HepG2 (cell line): ENCODE measurements around the gene MFRP. TPM values are rescaled to one million over a fixed set of nuclear protein-coding genes. Genes with fewer than 3 reads are reported as not detected.

Source experiments
- ATAC-seq: fragments of 200-7000 bp; cut with Tn5 transposase; 3 replicates; pipeline ENCODE4 v1.9.1; 2020; ENCODE audit warnings: mild to moderate bottlenecking, moderate library complexity
- BruUV-seq: library from RNA; stranded (reverse); fragments of 400-500 nt; replicated peaks from 2 replicates; lab custom pipeline; 2021; lab: Mats Ljungman, UMichigan
- CTCF ChIA-PET: fragments of 300-600 bp; formaldehyde crosslinking; extraction: SDS; loops from one replicate; lab custom pipeline; 2021; ENCODE audit warnings: low total read pairs, inconsistent platforms, low intra/inter-chr PET ratio; lab: Yijun Ruan, JAX
- POLR2A ChIA-PET: fragments of 350-600 bp; sonication (Branson Sonifier 250); formaldehyde crosslinking; loops from one replicate; lab custom pipeline; 2020; ENCODE audit warnings: antibody characterized with exemption, inconsistent platforms; lab: Yijun Ruan, JAX
- DNase-seq: peaks from one replicate; pipeline ENCODE4 v3.0.0-alpha.2; 2015; ENCODE audit warnings: low spot score
- FAIRE-seq: peaks from 3 replicates; lab custom pipeline; 2011; peaks lifted over from hg19 to GRCh38; lab: Jason Lieb, UNC
- H2AFZ ChIP-seq: one replicate; pipeline ENCODE4 v1.6.1; 2011; ENCODE audit warnings: low read length, inconsistent platforms
- H3K27ac ChIP-seq: fragments of 300-600 bp; 3 replicates; pipeline ENCODE4 v1.8.0; 2011; ENCODE audit warnings: mixed run types, mild to moderate bottlenecking, mixed read lengths, low read length, inconsistent platforms; ENCODE audit not compliant: insufficient read depth; ENCODE audit errors: extremely low read length
- H3K27me3 ChIP-seq, 2 experiments: fragments of 200-600 bp in 1 of 2; 2 replicates in 1 of 2; 3 replicates in 1 of 2; pipeline versions ENCODE4 v1.6.0 to v1.8.0; 2011; ENCODE audit warnings: low read length in 2 of 2, mild to moderate bottlenecking in 2 of 2, moderate library complexity in 2 of 2, inconsistent platforms in 1 of 2; ENCODE audit not compliant: insufficient read depth in 2 of 2, control insufficient read depth in 1 of 2
- H3K36me3 ChIP-seq, 2 experiments: fragments of 200-600 bp in 1 of 2; replicated peaks in 1 of 2; 2 replicates in 1 of 2; 3 replicates in 1 of 2; pipeline versions ENCODE4 v1.5.1 to v1.8.0; 2011; ENCODE audit warnings: low read length in 2 of 2, inconsistent platforms in 1 of 2; ENCODE audit not compliant: insufficient read depth in 2 of 2, control insufficient read depth in 1 of 2
- H3K4me1 ChIP-seq: 2 replicates; pipeline ENCODE4 v1.5.1; 2012; ENCODE audit warnings: low read length, inconsistent platforms; ENCODE audit not compliant: insufficient read depth
- H3K4me2 ChIP-seq: 2 replicates; pipeline ENCODE4 v1.6.0; 2011; ENCODE audit warnings: low read depth, low read length, inconsistent platforms
- H3K4me3 ChIP-seq, 3 experiments: fragments of 200-600 bp in 1 of 3; sonication (generic), shearing (Covaris generic) in 1 of 3; replicated peaks in 1 of 3; 2 replicates each; pipeline ENCODE4 v1.5.1; 2011 to 2016; ENCODE audit warnings: low read length in 3 of 3, inconsistent platforms in 2 of 3, low read depth in 2 of 3, mild to moderate bottlenecking in 2 of 3, control low read depth in 1 of 3, mixed read lengths in 1 of 3; ENCODE audit not compliant: insufficient read depth in 1 of 3
- H3K79me2 ChIP-seq: one replicate; pipeline ENCODE4 v1.6.1; 2011; ENCODE audit warnings: low read length, inconsistent platforms; ENCODE audit not compliant: insufficient read depth
- H3K9ac ChIP-seq: 2 replicates; pipeline ENCODE4 v1.6.0; 2011; ENCODE audit warnings: mild to moderate bottlenecking, low read depth, low read length, inconsistent platforms; ENCODE audit not compliant: insufficient read depth
- H3K9me3 ChIP-seq: 2 replicates; pipeline ENCODE4 v1.5.1; 2012; ENCODE audit warnings: mild to moderate bottlenecking, low read length
- H4K20me1 ChIP-seq: 2 replicates; pipeline ENCODE4 v1.6.0; 2011; ENCODE audit warnings: inconsistent platforms, mild to moderate bottlenecking, low read length, moderate library complexity; ENCODE audit not compliant: insufficient read depth
- CBX1 ChIP-seq: IDR thresholded peaks from one replicate; pipeline ENCODE4 v1.6.1; 2016; ENCODE audit warnings: antibody characterized with exemption, low read depth
- CC2D1A ChIP-seq: sonication (generic); formaldehyde crosslinking; IDR thresholded peaks from 2 replicates; pipeline ENCODE4 v1.8.1; 2023; ENCODE audit warnings: mild to moderate bottlenecking, missing genetic modification reagents
- HDAC6 ChIP-seq: fragments of 200-600 bp; sonication (generic); IDR thresholded peaks from 2 replicates; pipeline ENCODE4 v1.7.0; 2017; ENCODE audit warnings: mild to moderate bottlenecking, antibody characterized with exemption, low read length, low read depth
- MZF1 ChIP-seq: sonication (generic); formaldehyde crosslinking; IDR thresholded peaks from 2 replicates; pipeline ENCODE4 v1.8.1; 2023; ENCODE audit warnings: mild to moderate bottlenecking, missing genetic modification reagents, borderline replicate concordance
- RARA ChIP-seq: IDR thresholded peaks from 2 replicates; pipeline ENCODE4 v1.6.1; 2016; ENCODE audit warnings: missing genetic modification reagents, missing compliant biosample characterization
- SMARCE1 ChIP-seq: fragments of 450-650 bp; IDR thresholded peaks from 2 replicates; pipeline ENCODE4 v1.6.1; 2017; ENCODE audit warnings: borderline replicate concordance
- TCF7 ChIP-seq: sonication (generic); IDR thresholded peaks from 2 replicates; pipeline ENCODE4 v1.6.1; 2016; ENCODE audit warnings: antibody characterized with exemption, low read depth
- ZFP36 ChIP-seq: fragments of 150-350 bp; IDR thresholded peaks from 2 replicates; pipeline ENCODE4 v1.6.1; 2018; ENCODE audit warnings: borderline replicate concordance, low read length, low read depth; ENCODE audit not compliant: partially characterized antibody
- ZFYVE20 ChIP-seq: sonication (generic); formaldehyde crosslinking; IDR thresholded peaks from 2 replicates; pipeline ENCODE4 v1.8.0; 2023; ENCODE audit warnings: low read depth, mild to moderate bottlenecking, moderate library complexity, missing genetic modification reagents, borderline replicate concordance
- ZNF282 ChIP-seq: fragments of 450-650 bp; IDR thresholded peaks from 2 replicates; pipeline ENCODE4 v1.6.1; 2018; ENCODE audit not compliant: partially characterized antibody
- ZSCAN21 ChIP-seq: sonication (generic); formaldehyde crosslinking; IDR thresholded peaks from 2 replicates; pipeline ENCODE4 v1.8.0; 2022; ENCODE audit warnings: mild to moderate bottlenecking, missing genetic modification reagents, moderate library complexity, borderline replicate concordance
- WGBS: methylation state at CpG from one replicate; pipeline ENCODE4 v1.1.6; 2017; ENCODE audit warnings: low lambda C conversion rate; 5-methylcytosine and 5-hydroxymethylcytosine counted together
- in situ Hi-C: cut with HindIII; loops from 2 replicates; pipeline ENCODE4 v1.10.0; 2017; ENCODE audit warnings: low pct_unique_long_range_greater_than_20kb; ENCODE audit not compliant: extremely low pct_ligation_motif_present
- intact Hi-C: fragments of 100-400 bp; cut with micrococcal nuclease; formaldehyde crosslinking; loops from one replicate; pipeline ENCODE4 v1.10.0; 2022; ENCODE audit not compliant: unreplicated experiment
- polyA plus RNA-seq, 8 experiments: library from polyadenylated mRNA; depleted of rRNA in 3 of 8; stranded (reverse) in 7 of 8; unstranded in 1 of 8; fragments of >200 nt; fragmentation: Illumina TruSeq in 4 of 8; extraction: Trizol in 4 of 8; gene quantifications; 2 replicates each; pipeline versions ENCODE4 v1.2.1 to v1.2.3, GENCODE V29; 2011 to 2016; ENCODE audit warnings: low read depth in 4 of 8, missing spikeins in 1 of 8, mixed read lengths in 1 of 8; ENCODE audit not compliant: insufficient read depth in 1 of 8
- total RNA-seq, 5 experiments: library from RNA; depleted of rRNA; stranded (reverse); fragments of >200 nt; fragmentation: Illumina TruSeq; extraction: Trizol; gene quantifications; 2 replicates each; pipeline ENCODE4 v1.2.3, GENCODE V29; 2016; ENCODE audit warnings: low read depth in 1 of 5
- TF ChIP-seq, protein P1 (sequence below): sonication (generic); formaldehyde crosslinking; IDR thresholded peaks from 2 replicates; pipeline ENCODE4 v1.9.0; 2022; ENCODE audit warnings: low read depth, missing genetic modification reagents
- TF ChIP-seq, protein P2 (sequence below): IDR thresholded peaks from 2 replicates; pipeline ENCODE4 v1.6.1; 2016; ENCODE audit warnings: low read depth, borderline replicate concordance

MFRP gene
- total and polyA plus RNA-seq, 2 of the 13 experiments (the other 11 are each of a cell fraction or from before 2014, with no cell fraction given): not detected

DNA sequence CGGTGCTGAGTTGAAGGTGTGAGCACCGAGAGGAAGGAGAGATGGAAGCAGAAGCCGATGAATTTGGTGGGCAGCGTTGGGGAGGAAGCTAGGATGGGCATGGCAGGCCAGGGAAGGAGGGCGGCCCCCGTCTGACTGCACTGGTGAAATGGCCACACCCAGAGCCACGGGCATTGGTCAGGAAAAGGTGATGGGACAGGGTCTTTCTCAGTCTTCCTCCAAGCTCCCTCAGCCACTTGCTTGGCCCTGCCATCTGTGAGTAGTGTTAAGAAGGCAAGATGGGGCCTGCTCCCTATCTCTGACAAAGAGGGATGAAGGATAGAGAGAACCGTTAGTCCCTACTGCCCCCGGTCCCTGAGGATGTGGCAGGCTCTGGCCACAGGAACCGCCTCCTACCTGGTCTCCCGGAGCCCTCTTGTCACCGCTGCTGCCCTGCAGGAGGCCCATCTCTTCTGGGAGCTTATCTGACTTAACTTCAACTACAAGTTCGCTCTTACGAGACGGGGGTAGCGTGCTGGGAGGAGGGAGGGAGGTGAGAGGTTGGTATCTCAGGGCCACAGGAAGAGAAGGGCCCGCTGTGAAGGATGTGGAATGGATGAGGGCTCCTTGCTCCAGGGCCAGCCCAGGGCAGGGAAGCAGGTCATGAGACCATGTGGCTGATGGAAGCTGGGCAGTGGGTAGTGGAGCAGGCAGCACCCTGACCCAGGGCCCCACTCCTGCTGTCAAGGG lies 36.4 kb downstream of the MFRP start:
- POLR2A ChIA-PET: interaction anchor here (0.8 kb wide), 1 partner anchor 24 kb away, joined by 3 read pairs; the partner anchor contains the start of gene RNF26
- H3K79me2 ChIP-seq: no peaks in the 10 kb centered on the region
- in situ Hi-C loops: no loop called here
- intact Hi-C loops: no loop called here
- CTCF ChIA-PET: no interaction called here
- TF ChIP-seq MZF1 (CRISPR knock-in tag) (no peak), TCF7 (no peak), ZSCAN21 (no peak), ZFYVE20 (CRISPR knock-in tag) (no peak), ZFP36 (no peak), CC2D1A (CRISPR knock-in tag) (no peak), HDAC6 (no peak), RARA (CRISPR knock-in tag) (no peak), ZNF282 (no peak), CBX1 (no peak), SMARCE1 (no peak)
- TF ChIP-seq, protein P1, sequence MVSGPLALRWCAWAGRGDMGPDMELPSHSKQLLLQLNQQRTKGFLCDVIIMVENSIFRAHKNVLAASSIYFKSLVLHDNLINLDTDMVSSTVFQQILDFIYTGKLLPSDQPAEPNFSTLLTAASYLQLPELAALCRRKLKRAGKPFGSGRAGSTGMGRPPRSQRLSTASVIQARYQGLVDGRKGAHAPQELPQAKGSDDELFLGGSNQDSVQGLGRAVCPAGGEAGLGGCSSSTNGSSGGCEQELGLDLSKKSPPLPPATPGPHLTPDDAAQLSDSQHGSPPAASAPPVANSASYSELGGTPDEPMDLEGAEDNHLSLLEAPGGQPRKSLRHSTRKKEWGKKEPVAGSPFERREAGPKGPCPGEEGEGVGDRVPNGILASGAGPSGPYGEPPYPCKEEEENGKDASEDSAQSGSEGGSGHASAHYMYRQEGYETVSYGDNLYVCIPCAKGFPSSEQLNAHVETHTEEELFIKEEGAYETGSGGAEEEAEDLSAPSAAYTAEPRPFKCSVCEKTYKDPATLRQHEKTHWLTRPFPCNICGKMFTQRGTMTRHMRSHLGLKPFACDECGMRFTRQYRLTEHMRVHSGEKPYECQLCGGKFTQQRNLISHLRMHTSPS (CRISPR knock-in tag): no peak
- TF ChIP-seq, protein P2, sequence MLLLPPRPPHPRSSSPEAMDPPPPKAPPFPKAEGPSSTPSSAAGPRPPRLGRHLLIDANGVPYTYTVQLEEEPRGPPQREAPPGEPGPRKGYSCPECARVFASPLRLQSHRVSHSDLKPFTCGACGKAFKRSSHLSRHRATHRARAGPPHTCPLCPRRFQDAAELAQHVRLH (CRISPR knock-in tag): no peak
- TF ChIP-seq, all 625 proteins: peak for 0
- no peak for ATAC-seq
- no peak for DNase-seq
- Histone ChIP-seq H3K9ac (no peak overlapping the region), H3K27ac (no peak overlapping the region), H4K20me1 (no peaks in the 10 kb centered on the region), H2AFZ (no peak overlapping the region), H3K4me3 (no peak overlapping the region), H3K4me1 (peaks cover 22% of the 10 kb centered on the region), H3K9me3 (no peaks in the 10 kb centered on the region), H3K36me3 (peaks cover 0 to 3% of the 10 kb centered on the region in 2 experiments; a peak in 1 of 5 replicates), H3K4me2 (no peak overlapping the region), H3K27me3 (no peaks in the 10 kb centered on the region)
- FAIRE-seq: no peak
- WGBS: 93% methylated on average over 17 of the region's 17 CpGs
- no TSS peak for BruUV-seq
